WTC11 (cell line): ENCODE data around the gene CACNA1B. TPM values are rescaled to one million over a fixed set of nuclear protein-coding genes. Genes with fewer than 3 reads are reported as not detected.

Experiments
- ATAC-seq: fragments of 200-7000 bp; cut with Tn5 transposase; 2 replicates; pipeline ENCODE4 v1.10.0; 2021; ENCODE audit warnings: mild to moderate bottlenecking, moderate library complexity
- CTCF ChIA-PET: fragments of 300-600 bp; sonication (Branson Sonifier 250); formaldehyde crosslinking; loops from one replicate; lab custom pipeline; 2021; ENCODE audit warnings: antibody characterized with exemption; lab: Charles Lee
- POLR2A ChIA-PET: fragments of 350-600 bp; sonication (Branson Sonifier 250); formaldehyde crosslinking; loops from one replicate; lab custom pipeline; 2021; ENCODE audit warnings: antibody characterized with exemption; lab: Charles Lee
- DNase-seq: peaks from one replicate; pipeline ENCODE4 v3.0.0; 2021; ENCODE audit warnings: low spot score
- H3K27ac Mint-ChIP-seq: 2 replicates; pipeline ENCODE4 v1.8.0; 2021; ENCODE audit warnings: mixed read lengths
- H3K27me3 Mint-ChIP-seq: 2 replicates; pipeline ENCODE4 v1.8.0; 2021; ENCODE audit warnings: low read depth, mild to moderate bottlenecking, moderate library complexity, mixed read lengths
- H3K36me3 Mint-ChIP-seq: 2 replicates; pipeline ENCODE4 v1.8.0; 2021; ENCODE audit warnings: mixed read lengths
- H3K4me1 Mint-ChIP-seq: 2 replicates; pipeline ENCODE4 v1.8.0; 2022; ENCODE audit warnings: mixed read lengths
- H3K4me3 Mint-ChIP-seq: 2 replicates; pipeline ENCODE4 v1.8.0; 2021; ENCODE audit warnings: mild to moderate bottlenecking, moderate library complexity, mixed read lengths
- H3K9me3 Mint-ChIP-seq: 2 replicates; pipeline ENCODE4 v1.8.0; 2021; ENCODE audit warnings: mixed read lengths
- FOXJ3 ChIP-seq: sonication (generic); formaldehyde crosslinking; IDR thresholded peaks from 2 replicates; pipeline ENCODE4 v1.9.0; 2021; ENCODE audit warnings: missing genetic modification reagents, mild to moderate bottlenecking, borderline replicate concordance
- FOXK1 ChIP-seq: sonication (generic); formaldehyde crosslinking; IDR thresholded peaks from 2 replicates; pipeline ENCODE4 v1.8.0; 2022; ENCODE audit warnings: mild to moderate bottlenecking, moderate library complexity, missing genetic modification reagents
- GABPB1 ChIP-seq: sonication (generic); formaldehyde crosslinking; IDR thresholded peaks from 2 replicates; pipeline ENCODE4 v1.8.1; 2023; ENCODE audit warnings: mild to moderate bottlenecking, missing genetic modification reagents
- GTF2I ChIP-seq: fragments of 250-450 bp; sonication (Bioruptor Pico); conservative IDR thresholded peaks from 2 replicates; pipeline ENCODE4 v1.4.0; 2021; ENCODE audit warnings: mild to moderate bottlenecking
- HMGXB4 ChIP-seq: sonication (generic); formaldehyde crosslinking; IDR thresholded peaks from 2 replicates; pipeline ENCODE4 v1.8.1; 2023; ENCODE audit warnings: mild to moderate bottlenecking, moderate library complexity, missing genetic modification reagents
- JUN ChIP-seq: sonication (generic); formaldehyde crosslinking; IDR thresholded peaks from 2 replicates; pipeline ENCODE4 v1.8.0; 2023; ENCODE audit warnings: mild to moderate bottlenecking, missing genetic modification reagents
- MAX ChIP-seq: sonication (generic); formaldehyde crosslinking; IDR thresholded peaks from 2 replicates; pipeline ENCODE4 v1.8.0; 2022; ENCODE audit warnings: mild to moderate bottlenecking, missing genetic modification reagents
- OVOL2 ChIP-seq: fragments of 250-450 bp; sonication (Bioruptor Pico); IDR thresholded peaks from 2 replicates; pipeline ENCODE4 v1.9.0; 2021; ENCODE audit warnings: mild to moderate bottlenecking, borderline replicate concordance
- ZMAT4 ChIP-seq: fragments of 250-450 bp; sonication (Bioruptor Pico); IDR thresholded peaks from 2 replicates; pipeline ENCODE4 v1.9.0; 2021; ENCODE audit warnings: mild to moderate bottlenecking
- ZNF532 ChIP-seq: fragments of 250-450 bp; sonication (Bioruptor Pico); IDR thresholded peaks from 2 replicates; pipeline ENCODE4 v1.9.0; 2021; ENCODE audit warnings: mild to moderate bottlenecking, borderline replicate concordance
- total RNA-seq: library from RNA; stranded (reverse); gene quantifications from 3 replicates; pipeline ENCODE4 v1.2.3, GENCODE V29; 2021
- TF ChIP-seq, protein P1 (sequence below): fragments of 200-600 bp; IDR thresholded peaks from 2 replicates; pipeline ENCODE4 v1.8.0; 2022; ENCODE audit warnings: antibody characterized with exemption
- TF ChIP-seq, protein P2 (sequence below): sonication (generic); formaldehyde crosslinking; IDR thresholded peaks from 2 replicates; pipeline ENCODE4 v1.8.0; 2023; ENCODE audit warnings: missing genetic modification reagents, mild to moderate bottlenecking, borderline replicate concordance
- TF ChIP-seq, protein P3 (sequence below): fragments of 250-450 bp; sonication (Bioruptor Pico); IDR thresholded peaks from 2 replicates; pipeline ENCODE4 v1.8.0; 2021; ENCODE audit warnings: mild to moderate bottlenecking

The CACNA1B gene
- total RNA-seq, 1 experiment from 2014 or later, result 8.4 TPM

GRCh38 chr9:137952976-137953666, 75.5 kb downstream of the CACNA1B start (continued):
- TF ChIP-seq, protein P1, sequence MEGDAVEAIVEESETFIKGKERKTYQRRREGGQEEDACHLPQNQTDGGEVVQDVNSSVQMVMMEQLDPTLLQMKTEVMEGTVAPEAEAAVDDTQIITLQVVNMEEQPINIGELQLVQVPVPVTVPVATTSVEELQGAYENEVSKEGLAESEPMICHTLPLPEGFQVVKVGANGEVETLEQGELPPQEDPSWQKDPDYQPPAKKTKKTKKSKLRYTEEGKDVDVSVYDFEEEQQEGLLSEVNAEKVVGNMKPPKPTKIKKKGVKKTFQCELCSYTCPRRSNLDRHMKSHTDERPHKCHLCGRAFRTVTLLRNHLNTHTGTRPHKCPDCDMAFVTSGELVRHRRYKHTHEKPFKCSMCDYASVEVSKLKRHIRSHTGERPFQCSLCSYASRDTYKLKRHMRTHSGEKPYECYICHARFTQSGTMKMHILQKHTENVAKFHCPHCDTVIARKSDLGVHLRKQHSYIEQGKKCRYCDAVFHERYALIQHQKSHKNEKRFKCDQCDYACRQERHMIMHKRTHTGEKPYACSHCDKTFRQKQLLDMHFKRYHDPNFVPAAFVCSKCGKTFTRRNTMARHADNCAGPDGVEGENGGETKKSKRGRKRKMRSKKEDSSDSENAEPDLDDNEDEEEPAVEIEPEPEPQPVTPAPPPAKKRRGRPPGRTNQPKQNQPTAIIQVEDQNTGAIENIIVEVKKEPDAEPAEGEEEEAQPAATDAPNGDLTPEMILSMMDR, result no peak
- no peak for TF ChIP-seq OVOL2 (CRISPR knock-in tag)
- TF ChIP-seq MAX, result no peak
- TF ChIP-seq ZMAT4, result no peak
- no peak for TF ChIP-seq FOXJ3 (CRISPR knock-in tag)

GRCh38 chr9:137953683-137954438, 76.3 kb downstream of the CACNA1B start:
- TF ChIP-seq, protein P2, sequence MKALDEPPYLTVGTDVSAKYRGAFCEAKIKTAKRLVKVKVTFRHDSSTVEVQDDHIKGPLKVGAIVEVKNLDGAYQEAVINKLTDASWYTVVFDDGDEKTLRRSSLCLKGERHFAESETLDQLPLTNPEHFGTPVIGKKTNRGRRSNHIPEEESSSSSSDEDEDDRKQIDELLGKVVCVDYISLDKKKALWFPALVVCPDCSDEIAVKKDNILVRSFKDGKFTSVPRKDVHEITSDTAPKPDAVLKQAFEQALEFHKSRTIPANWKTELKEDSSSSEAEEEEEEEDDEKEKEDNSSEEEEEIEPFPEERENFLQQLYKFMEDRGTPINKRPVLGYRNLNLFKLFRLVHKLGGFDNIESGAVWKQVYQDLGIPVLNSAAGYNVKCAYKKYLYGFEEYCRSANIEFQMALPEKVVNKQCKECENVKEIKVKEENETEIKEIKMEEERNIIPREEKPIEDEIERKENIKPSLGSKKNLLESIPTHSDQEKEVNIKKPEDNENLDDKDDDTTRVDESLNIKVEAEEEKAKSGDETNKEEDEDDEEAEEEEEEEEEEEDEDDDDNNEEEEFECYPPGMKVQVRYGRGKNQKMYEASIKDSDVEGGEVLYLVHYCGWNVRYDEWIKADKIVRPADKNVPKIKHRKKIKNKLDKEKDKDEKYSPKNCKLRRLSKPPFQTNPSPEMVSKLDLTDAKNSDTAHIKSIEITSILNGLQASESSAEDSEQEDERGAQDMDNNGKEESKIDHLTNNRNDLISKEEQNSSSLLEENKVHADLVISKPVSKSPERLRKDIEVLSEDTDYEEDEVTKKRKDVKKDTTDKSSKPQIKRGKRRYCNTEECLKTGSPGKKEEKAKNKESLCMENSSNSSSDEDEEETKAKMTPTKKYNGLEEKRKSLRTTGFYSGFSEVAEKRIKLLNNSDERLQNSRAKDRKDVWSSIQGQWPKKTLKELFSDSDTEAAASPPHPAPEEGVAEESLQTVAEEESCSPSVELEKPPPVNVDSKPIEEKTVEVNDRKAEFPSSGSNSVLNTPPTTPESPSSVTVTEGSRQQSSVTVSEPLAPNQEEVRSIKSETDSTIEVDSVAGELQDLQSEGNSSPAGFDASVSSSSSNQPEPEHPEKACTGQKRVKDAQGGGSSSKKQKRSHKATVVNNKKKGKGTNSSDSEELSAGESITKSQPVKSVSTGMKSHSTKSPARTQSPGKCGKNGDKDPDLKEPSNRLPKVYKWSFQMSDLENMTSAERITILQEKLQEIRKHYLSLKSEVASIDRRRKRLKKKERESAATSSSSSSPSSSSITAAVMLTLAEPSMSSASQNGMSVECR (CRISPR knock-in tag), result no peak
- TF ChIP-seq FOXK1 (no peak), GTF2I (no peak), GABPB1 (CRISPR knock-in tag) (no peak)
- DNase-seq (no peak), ATAC-seq (no peak)
- no peaks in the 10 kb centered on the region for H3K27me3 Mint-ChIP-seq
- H3K27ac Mint-ChIP-seq, result no peak overlapping the region
- ChIA-PET POLR2A (no interaction called here), CTCF (interaction anchor here (0.8 kb wide), 1 partner anchor 94 kb away, joined by 3 read pairs; no protein-coding TSS in a partner anchor)
- no peaks in the 10 kb centered on the region for H3K4me1 Mint-ChIP-seq
- H3K4me3 Mint-ChIP-seq, result no peak overlapping the region
- H3K9me3 Mint-ChIP-seq, result no peaks in the 10 kb centered on the region
- H3K36me3 Mint-ChIP-seq, result peaks cover 11% of the 10 kb centered on the region; the same call in 1 of the 2 replicates

DNA sequence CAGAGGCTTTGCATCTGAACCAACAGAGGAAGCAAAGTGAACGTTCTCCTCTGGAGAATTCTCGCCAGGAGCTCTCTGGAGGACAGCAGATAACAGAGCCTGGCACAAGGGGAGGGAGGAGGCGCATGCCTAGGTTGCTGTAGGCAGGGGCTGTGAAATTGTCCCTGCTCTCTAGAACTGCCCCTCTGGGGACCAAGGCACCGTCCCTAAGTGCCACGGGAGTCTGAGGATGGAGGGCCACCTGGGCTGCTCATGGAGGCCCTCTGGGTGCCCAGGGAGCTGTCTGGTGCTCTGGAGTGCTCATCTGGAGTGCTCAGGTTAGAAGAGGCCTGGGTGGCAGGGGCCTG, 77.6 kb downstream of the CACNA1B start:
- Mint-ChIP-seq H3K4me3 (no peak overlapping the region), H3K27ac (no peak overlapping the region), H3K9me3 (no peaks in the 10 kb centered on the region), H3K4me1 (peaks cover 5% of the 10 kb centered on the region), H3K36me3 (peaks cover 13% of the 10 kb centered on the region), H3K27me3 (no peaks in the 10 kb centered on the region)
- ATAC-seq (no peak), DNase-seq (no peak)
- ChIA-PET POLR2A (no interaction called here), CTCF (interaction anchor here (0.6 to 1.0 kb wide), 2 partner anchors 95 to 195 kb away, joined by 3 read pairs; no protein-coding TSS in a partner anchor)
- no peak for TF ChIP-seq JUN (CRISPR knock-in tag)
- no peak for TF ChIP-seq ZNF532 (CRISPR knock-in tag)
- TF ChIP-seq, protein P3, sequence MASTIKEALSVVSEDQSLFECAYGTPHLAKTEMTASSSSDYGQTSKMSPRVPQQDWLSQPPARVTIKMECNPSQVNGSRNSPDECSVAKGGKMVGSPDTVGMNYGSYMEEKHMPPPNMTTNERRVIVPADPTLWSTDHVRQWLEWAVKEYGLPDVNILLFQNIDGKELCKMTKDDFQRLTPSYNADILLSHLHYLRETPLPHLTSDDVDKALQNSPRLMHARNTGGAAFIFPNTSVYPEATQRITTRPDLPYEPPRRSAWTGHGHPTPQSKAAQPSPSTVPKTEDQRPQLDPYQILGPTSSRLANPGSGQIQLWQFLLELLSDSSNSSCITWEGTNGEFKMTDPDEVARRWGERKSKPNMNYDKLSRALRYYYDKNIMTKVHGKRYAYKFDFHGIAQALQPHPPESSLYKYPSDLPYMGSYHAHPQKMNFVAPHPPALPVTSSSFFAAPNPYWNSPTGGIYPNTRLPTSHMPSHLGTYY (CRISPR knock-in tag), result no peak
- no peak for TF ChIP-seq FOXJ3 (CRISPR knock-in tag)
- TF ChIP-seq HMGXB4, result no peak
